D721Med (cell line): Measurements from ENCODE around the gene PPM1J.

Source experiments
- DNase-seq: peaks from one replicate; pipeline ENCODE4 v3.0.0; 2011; ENCODE audit warnings: low spot score; ENCODE audit not compliant: insufficient read length
- FAIRE-seq: peaks from 2 replicates; lab custom pipeline; 2011; peaks lifted over from hg19 to GRCh38; lab: Jason Lieb, UNC
- TF ChIP-seq, protein P1 (sequence below): IDR thresholded peaks from 2 replicates; pipeline ENCODE4 v1.5.1; 2012; ENCODE audit warnings: mild to moderate bottlenecking, control low read depth; ENCODE audit not compliant: insufficient read depth; ENCODE audit errors: missing control alignments

Gene PPM1J

DNA sequence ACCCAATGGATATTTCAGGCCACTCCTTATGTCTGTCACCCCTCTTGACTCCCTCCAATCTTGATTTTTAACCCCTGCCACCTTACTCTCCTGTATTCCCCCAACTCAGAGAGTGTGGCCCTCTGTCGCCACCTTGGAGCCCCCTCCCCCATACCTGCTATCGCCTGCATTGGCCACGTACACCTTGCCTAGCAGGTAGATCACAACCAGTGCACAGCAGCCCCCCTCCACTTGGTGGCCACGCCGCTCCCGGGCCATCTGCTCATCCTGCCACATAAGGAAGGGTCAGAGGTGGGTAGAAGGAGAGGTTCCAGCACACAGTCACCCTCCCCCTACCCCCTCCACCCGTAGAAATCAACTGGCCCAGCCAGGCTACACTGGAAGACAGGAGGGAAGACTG, 2.9 kb downstream of the PPM1J start:
- TF ChIP-seq, protein P1, sequence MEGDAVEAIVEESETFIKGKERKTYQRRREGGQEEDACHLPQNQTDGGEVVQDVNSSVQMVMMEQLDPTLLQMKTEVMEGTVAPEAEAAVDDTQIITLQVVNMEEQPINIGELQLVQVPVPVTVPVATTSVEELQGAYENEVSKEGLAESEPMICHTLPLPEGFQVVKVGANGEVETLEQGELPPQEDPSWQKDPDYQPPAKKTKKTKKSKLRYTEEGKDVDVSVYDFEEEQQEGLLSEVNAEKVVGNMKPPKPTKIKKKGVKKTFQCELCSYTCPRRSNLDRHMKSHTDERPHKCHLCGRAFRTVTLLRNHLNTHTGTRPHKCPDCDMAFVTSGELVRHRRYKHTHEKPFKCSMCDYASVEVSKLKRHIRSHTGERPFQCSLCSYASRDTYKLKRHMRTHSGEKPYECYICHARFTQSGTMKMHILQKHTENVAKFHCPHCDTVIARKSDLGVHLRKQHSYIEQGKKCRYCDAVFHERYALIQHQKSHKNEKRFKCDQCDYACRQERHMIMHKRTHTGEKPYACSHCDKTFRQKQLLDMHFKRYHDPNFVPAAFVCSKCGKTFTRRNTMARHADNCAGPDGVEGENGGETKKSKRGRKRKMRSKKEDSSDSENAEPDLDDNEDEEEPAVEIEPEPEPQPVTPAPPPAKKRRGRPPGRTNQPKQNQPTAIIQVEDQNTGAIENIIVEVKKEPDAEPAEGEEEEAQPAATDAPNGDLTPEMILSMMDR, result no peak
- no peak for FAIRE-seq

GRCh38 chr1:112711670-112712069, 3.5 kb downstream of the PPM1J start:
- TF ChIP-seq, protein P1, result no peak
- DNase-seq (no peak), FAIRE-seq (no peak)

More for the DNA sequence above, 2.9 kb downstream of the PPM1J start:
- no peak for DNase-seq

DNA sequence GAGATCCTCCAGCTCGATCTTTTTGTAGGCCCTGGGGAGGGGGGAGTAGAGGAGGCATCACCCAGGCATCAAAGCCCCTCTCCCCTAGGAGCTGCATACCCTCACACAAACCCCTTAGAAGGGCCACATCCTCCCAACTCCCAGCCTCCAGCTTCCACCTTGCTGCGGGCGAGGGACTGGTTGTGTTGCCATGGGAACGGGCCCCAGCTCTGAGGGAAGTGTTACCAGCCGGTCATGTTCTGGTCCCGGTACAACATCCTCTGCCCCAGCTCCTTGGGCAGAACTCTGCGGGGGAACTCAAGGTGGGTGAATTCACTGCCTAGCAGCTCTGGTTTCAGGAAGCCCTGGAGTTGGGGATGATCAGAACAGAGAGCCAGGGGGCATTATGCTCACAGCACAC, 4.1 kb downstream of the PPM1J start:
- TF ChIP-seq, protein P1, result no peak
- DNase-seq, result no peak
- FAIRE-seq, result no peak

DNA sequence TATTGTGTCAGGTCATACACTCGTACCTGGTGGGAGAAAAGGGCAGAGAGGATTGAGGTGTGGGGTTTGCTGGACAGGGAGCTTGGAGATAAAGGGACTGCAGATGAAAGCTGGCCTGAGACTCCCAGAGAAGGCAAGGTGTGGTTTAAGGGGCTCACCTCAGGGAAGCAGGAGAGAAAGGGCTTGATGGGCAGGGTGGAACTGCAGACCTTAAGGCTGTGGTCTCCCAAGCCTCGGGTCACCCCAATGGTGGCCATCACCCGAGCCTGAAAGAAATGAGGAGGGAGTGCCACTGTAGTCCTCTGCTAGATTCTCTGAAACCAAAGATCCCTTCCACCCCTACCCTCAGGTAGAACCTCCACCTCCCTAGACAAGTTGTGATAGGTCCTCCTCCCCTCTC, 4.5 kb downstream of the PPM1J start:
- TF ChIP-seq, protein P1, result no peak
- DNase-seq, result no peak
- no peak for FAIRE-seq

DNA sequence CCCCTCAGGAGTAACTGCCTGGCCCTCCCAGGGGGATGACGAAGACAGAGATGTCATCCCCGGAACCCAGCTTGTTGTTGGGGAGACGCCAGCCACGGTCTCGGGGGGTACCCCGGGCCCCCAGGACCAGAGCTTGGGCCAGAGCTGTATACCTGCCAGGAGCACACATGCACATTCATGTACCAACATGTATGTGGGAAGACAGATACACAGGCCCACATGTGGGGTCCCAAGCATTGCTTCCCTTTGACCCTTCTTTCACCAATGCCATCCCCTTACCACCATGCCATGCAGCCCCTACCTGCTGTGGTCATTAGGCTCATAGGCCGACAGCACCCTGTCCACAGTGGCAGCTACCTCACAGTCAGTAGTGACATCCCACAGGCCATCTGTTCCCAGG, 5.0 kb downstream of the PPM1J start:
- FAIRE-seq (no peak), DNase-seq (no peak)
- TF ChIP-seq, protein P1, result no peak

DNA sequence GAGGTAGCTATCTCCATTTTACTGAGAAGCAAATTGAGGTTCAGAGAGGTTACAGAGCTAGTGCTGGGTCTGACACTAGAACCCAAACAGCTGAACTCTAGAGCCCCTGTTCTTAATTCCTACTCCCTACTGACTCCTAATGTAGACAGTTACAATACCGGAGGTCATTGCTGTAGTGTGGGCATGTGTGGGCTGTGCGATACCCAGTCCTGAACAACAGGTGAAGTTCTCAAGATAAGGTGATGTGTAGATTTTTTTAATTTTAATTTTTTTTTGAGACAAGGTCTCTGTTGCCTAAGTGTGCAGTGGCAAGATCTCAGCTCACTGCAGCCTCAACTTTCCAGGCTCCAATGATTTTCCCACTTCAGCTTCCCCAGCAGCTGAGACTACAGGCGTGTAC, 6.6 kb downstream of the PPM1J start:
- FAIRE-seq, result no peak
- TF ChIP-seq, protein P1, result no peak

GRCh38 chr1:112708002-112708448, 7.1 kb downstream of the PPM1J start:
- DNase-seq (no peak), FAIRE-seq (no peak)
- TF ChIP-seq, protein P1, result no peak

More for the DNA sequence above, 6.6 kb downstream of the PPM1J start:
- DNase-seq, result no peak
